ENCODE results near the gene ARID5B.

The ARID5B gene

DNA sequence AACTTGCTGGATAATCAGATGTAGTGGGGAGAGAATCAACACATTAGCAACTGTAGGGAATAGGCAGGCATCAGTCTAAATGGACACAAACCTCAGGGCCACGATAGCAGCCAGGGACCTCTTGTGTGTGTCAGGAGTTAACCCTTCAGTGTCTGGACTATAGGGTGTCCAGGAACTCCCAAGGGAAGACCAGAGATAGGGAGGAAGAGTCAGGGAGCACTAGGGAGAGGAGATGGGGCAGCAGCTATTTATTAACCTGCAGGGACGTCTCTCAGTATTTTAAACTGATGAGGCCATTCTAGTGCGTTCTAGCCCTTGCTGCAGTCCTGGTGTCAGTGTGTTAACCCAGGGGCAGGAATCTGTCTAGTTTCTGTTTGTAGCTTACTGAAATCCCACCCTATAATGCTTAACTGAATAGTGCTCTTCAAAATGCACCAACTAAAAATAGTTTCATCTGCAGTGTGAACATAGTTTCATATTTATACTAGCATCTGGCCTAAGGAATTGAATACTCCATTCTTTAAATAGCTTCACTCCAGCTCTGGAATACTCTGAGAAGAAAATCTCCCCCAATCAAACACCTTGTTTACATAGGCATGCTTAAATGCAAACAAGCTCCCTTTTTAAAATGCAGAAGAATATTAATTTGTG, 62.7 kb downstream of the ARID5B start:
- no peak overlapping the region for H3K4me2 ChIP-seq (ENCODE audit: insufficient read depth, low read length)
- no peaks in the 10 kb centered on the region for H4K20me1 ChIP-seq (ENCODE audit: insufficient read depth, low read length)
- no peaks in the 10 kb centered on the region for H3K36me3 ChIP-seq (ENCODE audit: insufficient read depth, low read length)
- H3K9ac ChIP-seq (ENCODE audit: low read depth, low read length), result no peak overlapping the region
- H3K27me3 ChIP-seq (ENCODE audit: insufficient read depth, low read length, poor library complexity), result no peaks in the 10 kb centered on the region
- TF ChIP-seq EZH2 (IDR thresholded peaks at IDR 0.05; ENCODE audit: borderline replicate concordance, low read depth, low read length, severe bottlenecking) (no peak), CTCF (IDR thresholded peaks at IDR 0.05; ENCODE audit: borderline replicate concordance, extremely low read depth, low read length, poor library complexity, severe bottlenecking) (no peak)
- H3K9me3 ChIP-seq (ENCODE audit: insufficient read depth, low read length, severe bottlenecking), result no peaks in the 10 kb centered on the region
- no peak overlapping the region for H2AFZ ChIP-seq (ENCODE audit: low read depth, low read length)
- ATAC-seq (ENCODE audit: insufficient read depth, low read depth), result no peak
- DNase-seq, result no peak
- no peak overlapping the region for H3K27ac ChIP-seq (ENCODE audit: low read length)
- H3K79me2 ChIP-seq (ENCODE audit: insufficient read depth, low read length), result no peaks in the 10 kb centered on the region
- peaks cover 3% of the 10 kb centered on the region; the same call in 1 of the 2 replicates for H3K4me1 ChIP-seq (ENCODE audit: insufficient read depth, low read length)
- no peak overlapping the region for H3K4me3 ChIP-seq (ENCODE audit: low read depth in 1 of 2, low read length in 2 of 2)

GRCh38 chr10:61964949-61965702, 63.6 kb downstream of the ARID5B start:
- H4K20me1 ChIP-seq (ENCODE audit: insufficient read depth, low read length), result no peaks in the 10 kb centered on the region
- no peak overlapping the region for H3K4me3 ChIP-seq (ENCODE audit: low read depth in 1 of 2, low read length in 2 of 2)
- H3K4me1 ChIP-seq (ENCODE audit: insufficient read depth, low read length), result peaks cover 3% of the 10 kb centered on the region; the same call in 1 of the 2 replicates
- H3K27me3 ChIP-seq (ENCODE audit: insufficient read depth, low read length, poor library complexity), result no peaks in the 10 kb centered on the region
- H3K27ac ChIP-seq (ENCODE audit: low read length), result no peak overlapping the region
- DNase-seq (no peak), ATAC-seq (ENCODE audit: insufficient read depth, low read depth) (no peak)
- TF ChIP-seq CTCF (IDR thresholded peaks at IDR 0.05; ENCODE audit: borderline replicate concordance, extremely low read depth, low read length, poor library complexity, severe bottlenecking) (no peak), EZH2 (IDR thresholded peaks at IDR 0.05; ENCODE audit: borderline replicate concordance, low read depth, low read length, severe bottlenecking) (no peak)
- no peak overlapping the region for H2AFZ ChIP-seq (ENCODE audit: low read depth, low read length)
- H3K79me2 ChIP-seq (ENCODE audit: insufficient read depth, low read length), result no peaks in the 10 kb centered on the region
- H3K9me3 ChIP-seq (ENCODE audit: insufficient read depth, low read length, severe bottlenecking), result no peaks in the 10 kb centered on the region
- H3K9ac ChIP-seq (ENCODE audit: low read depth, low read length), result no peak overlapping the region
- H3K36me3 ChIP-seq (ENCODE audit: insufficient read depth, low read length), result no peaks in the 10 kb centered on the region
- H3K4me2 ChIP-seq (ENCODE audit: insufficient read depth, low read length), result no peak overlapping the region

GRCh38 chr10:61965703-61966395, 64.3 kb downstream of the ARID5B start:
- no peak for DNase-seq
- H3K27me3 ChIP-seq (ENCODE audit: insufficient read depth, low read length, poor library complexity), result no peaks in the 10 kb centered on the region
- H3K9ac ChIP-seq (ENCODE audit: low read depth, low read length), result no peak overlapping the region
- H3K27ac ChIP-seq (ENCODE audit: low read length), result no peak overlapping the region
- ATAC-seq (ENCODE audit: insufficient read depth, low read depth), result no peak
- no peaks in the 10 kb centered on the region for H4K20me1 ChIP-seq (ENCODE audit: insufficient read depth, low read length)
- H3K4me2 ChIP-seq (ENCODE audit: insufficient read depth, low read length), result no peak overlapping the region
- no peak overlapping the region for H2AFZ ChIP-seq (ENCODE audit: low read depth, low read length)
- no peaks in the 10 kb centered on the region for H3K9me3 ChIP-seq (ENCODE audit: insufficient read depth, low read length, severe bottlenecking)
- H3K36me3 ChIP-seq (ENCODE audit: insufficient read depth, low read length), result no peaks in the 10 kb centered on the region
- H3K4me1 ChIP-seq (ENCODE audit: insufficient read depth, low read length), result peaks cover 3% of the 10 kb centered on the region; the same call in 1 of the 2 replicates
- TF ChIP-seq EZH2 (IDR thresholded peaks at IDR 0.05; ENCODE audit: borderline replicate concordance, low read depth, low read length, severe bottlenecking) (no peak), CTCF (IDR thresholded peaks at IDR 0.05; ENCODE audit: borderline replicate concordance, extremely low read depth, low read length, poor library complexity, severe bottlenecking) (no peak)
- no peak overlapping the region for H3K4me3 ChIP-seq (ENCODE audit: low read depth in 1 of 2, low read length in 2 of 2)
- H3K79me2 ChIP-seq (ENCODE audit: insufficient read depth, low read length), result no peaks in the 10 kb centered on the region
